K562 (cell line): ENCODE results near the gene UBE2L6. TPM values are rescaled to one million over a fixed set of nuclear protein-coding genes. Genes with fewer than 3 reads are reported as not detected.
A peak's percentile ranks its signal among the peaks of the same experiment; 100 is the strongest.

Source experiments
- BCLAF1 ChIP-seq, 2 experiments: fragments of 450-650 bp in 1 of 2; IDR thresholded peaks; 2 replicates each; pipeline ENCODE4 v1.6.1; 2011 to 2017; ENCODE audit warnings: low read depth in 2 of 2, antibody characterized with exemption in 1 of 2, borderline replicate concordance in 1 of 2, low read length in 1 of 2, mild to moderate bottlenecking in 1 of 2, mixed read lengths in 1 of 2; ENCODE audit not compliant: control insufficient read depth in 1 of 2
- BRF1 ChIP-seq: IDR thresholded peaks from 3 replicates; pipeline ENCODE4 v1.6.1; 2011; ENCODE audit warnings: borderline replicate concordance, mild to moderate bottlenecking; ENCODE audit not compliant: insufficient read length; ENCODE audit errors: extremely low read depth
- ELF2 ChIP-seq: fragments of 250-450 bp; sonication (Bioruptor Pico); IDR thresholded peaks from 2 replicates; pipeline ENCODE4 v1.5.0; 2021; ENCODE audit warnings: mild to moderate bottlenecking
- ETS2 ChIP-seq: IDR thresholded peaks from 2 replicates; pipeline ENCODE4 v1.6.1; 2016; ENCODE audit warnings: borderline replicate concordance, missing genetic modification characterization, mild to moderate bottlenecking, moderate library complexity, missing compliant biosample characterization; ENCODE audit not compliant: poor library complexity, severe bottlenecking
- KHSRP ChIP-seq: fragments of 450-650 bp; IDR thresholded peaks from 2 replicates; pipeline ENCODE4 v1.6.1; 2017
- NCOA1 ChIP-seq: fragments of 450-650 bp; IDR thresholded peaks from 2 replicates; pipeline ENCODE4 v1.6.1; 2016; ENCODE audit warnings: low read depth
- NFATC3 ChIP-seq: fragments of 450-650 bp; IDR thresholded peaks from 2 replicates; pipeline ENCODE4 v1.6.1; 2017; ENCODE audit warnings: mild to moderate bottlenecking
- RAD21 ChIP-seq, 2 experiments: fragments of 250-450 bp in 1 of 2; fragments of 450-650 bp in 1 of 2; sonication (Bioruptor Pico) in 1 of 2; formaldehyde crosslinking in 1 of 2; IDR thresholded peaks in 1 of 2; conservative IDR thresholded peaks in 1 of 2; 2 replicates each; pipeline versions ENCODE4 v1.4.0 to v1.8.0; 2020 to 2022; ENCODE audit warnings: mild to moderate bottlenecking in 2 of 2, moderate library complexity in 1 of 2
- RBM15 ChIP-seq: fragments of 200-400 bp; formaldehyde crosslinking; IDR thresholded peaks from 2 replicates; pipeline ENCODE4 v1.6.1; 2018; ENCODE audit warnings: mild to moderate bottlenecking, low read length, moderate library complexity; ENCODE audit not compliant: insufficient read depth
- SNAPC5 ChIP-seq: fragments of 250-450 bp; sonication (Bioruptor Pico); IDR thresholded peaks from 2 replicates; pipeline ENCODE4 v1.8.0; 2021; ENCODE audit warnings: moderate library complexity, mild to moderate bottlenecking, inconsistent platforms
- TEAD1 ChIP-seq, 2 experiments: fragments of 450-650 bp in 1 of 2; sonication (generic) in 1 of 2; formaldehyde crosslinking; IDR thresholded peaks; 2 replicates each; pipeline versions ENCODE4 v1.4.0 to v1.8.0; 2020 to 2022; ENCODE audit warnings: mild to moderate bottlenecking in 2 of 2, missing genetic modification reagents in 1 of 2
- TFE3 ChIP-seq: fragments of 450-650 bp; formaldehyde crosslinking; IDR thresholded peaks from 2 replicates; pipeline ENCODE4 v1.4.0; 2020; ENCODE audit warnings: mild to moderate bottlenecking, mixed read lengths
- THRB ChIP-seq: fragments of 450-650 bp; formaldehyde crosslinking; conservative IDR thresholded peaks from 2 replicates; pipeline ENCODE4 v1.4.0; 2022; ENCODE audit warnings: mild to moderate bottlenecking, missing genetic modification characterization
- ZNF280B ChIP-seq: fragments of 250-450 bp; sonication (Bioruptor Pico); IDR thresholded peaks from 2 replicates; pipeline ENCODE4 v1.5.1; 2021; ENCODE audit warnings: mild to moderate bottlenecking
- ZNF583 ChIP-seq: fragments of 250-450 bp; sonication (Bioruptor Pico); IDR thresholded peaks from 2 replicates; pipeline ENCODE4 v1.4.0; 2020
- ZNF589 ChIP-seq: fragments of 200-800 bp; sonication (Bioruptor generic); IDR thresholded peaks from 2 replicates; pipeline ENCODE4 v1.6.1; 2016; ENCODE audit warnings: low read depth, missing genetic modification characterization, missing compliant biosample characterization
- polyA plus RNA-seq, 8 experiments: library from polyadenylated mRNA; depleted of rRNA in 4 of 8; stranded (reverse) in 5 of 8; unstranded in 3 of 8; fragments of >200 nt; fragmentation: Nextera tagmentation in 2 of 8; fragmentation: Illumina TruSeq in 1 of 8; extraction: Ambion mirVana in 2 of 8; extraction: Trizol in 1 of 8; gene quantifications; 2 replicates each; pipeline versions ENCODE4 v1.2.1 to v1.2.3, GENCODE V29; 2011 to 2014; ENCODE audit warnings: inconsistent platforms in 1 of 8, missing spikeins in 1 of 8
- total RNA-seq, 7 experiments: library from RNA; depleted of rRNA in 6 of 7; stranded (reverse); fragments of >200 nt in 6 of 7; fragmentation: Illumina TruSeq in 2 of 7; extraction: Trizol in 2 of 7; gene quantifications; 2 replicates each; pipeline versions ENCODE4 v1.2.1 to v1.2.3, GENCODE V29; 2011 to 2021; ENCODE audit warnings: low replicate concordance in 1 of 7

UBE2L6 gene
- total and polyA plus RNA-seq, 9 of the 15 experiments (the other 6 are each of a cell fraction or from before 2014, with no cell fraction given): 5.9 to 24.9 (median 9.7) TPM

GRCh38 chr11:57567515-57568329 lies at the start of gene UBE2L6 (continued):
- no peak for TF ChIP-seq TFE3 (CRISPR knock-in tag)
- peak in 1 of 2 experiments; percentile 81; a peak in 2 of 4 replicates for TF ChIP-seq RAD21 (CRISPR knock-in tag; conservative IDR thresholded peaks at IDR 0.05 in 1 of 2, IDR thresholded peaks at IDR 0.05 in 1 of 2)
- no peak for TF ChIP-seq THRB (CRISPR knock-in tag)
- no peak for TF ChIP-seq SNAPC5 (CRISPR knock-in tag)
- no peak for TF ChIP-seq NFATC3
- TF ChIP-seq RBM15: no peak
- no peak for TF ChIP-seq KHSRP
- TF ChIP-seq ZNF589 (CRISPR knock-in tag): no peak
- no peak for TF ChIP-seq ELF2 (CRISPR knock-in tag)
- no peak for TF ChIP-seq TEAD1 (CRISPR knock-in tag; IDR thresholded peaks at IDR 0.05)
- TF ChIP-seq BRF1: no peak
- no peak for TF ChIP-seq ETS2
- no peak for TF ChIP-seq BCLAF1 (IDR thresholded peaks at IDR 0.05; ENCODE audit: borderline replicate concordance in 1 of 2, control insufficient read depth in 1 of 2, low read depth in 2 of 2, low read length in 1 of 2)
- TF ChIP-seq ZNF583 (CRISPR knock-in tag): no peak
- TF ChIP-seq NCOA1: no peak
- no peak for TF ChIP-seq ZNF280B
